SK-N-SH treated with all-trans-retinoic acid at 6 μM for 48 hours (cell line): Measurements from ENCODE around the gene MCTP2.

ENCODE experiments used
- ATAC-seq: fragments of 200-7000 bp; cut with Tn5 transposase; 3 replicates; pipeline ENCODE4 v1.9.1; 2020; ENCODE audit warnings: mild to moderate bottlenecking, moderate library complexity
- ARNTL ChIP-seq: fragments of 450-650 bp; formaldehyde crosslinking; IDR thresholded peaks from 2 replicates; pipeline ENCODE4 v1.5.0; 2020; ENCODE audit warnings: low read depth, mild to moderate bottlenecking, moderate library complexity, borderline replicate concordance
- BACH2 ChIP-seq: fragments of 250-450 bp; sonication (Bioruptor Pico); IDR thresholded peaks from 2 replicates; pipeline ENCODE4 v1.9.0; 2021; ENCODE audit warnings: mild to moderate bottlenecking, borderline replicate concordance
- CSDC2 ChIP-seq: fragments of 250-450 bp; sonication (Bioruptor Pico); IDR thresholded peaks from 2 replicates; pipeline ENCODE4 v1.5.0; 2020; ENCODE audit warnings: mild to moderate bottlenecking, moderate library complexity
- GLIS3 ChIP-seq: fragments of 250-450 bp; sonication (Bioruptor Pico); IDR thresholded peaks from 2 replicates; pipeline ENCODE4 v1.5.0; 2020; ENCODE audit warnings: mild to moderate bottlenecking, moderate library complexity
- ISL1 ChIP-seq: fragments of 250-450 bp; sonication (Bioruptor Pico); IDR thresholded peaks from 2 replicates; pipeline ENCODE4 v2.1.2; 2022; ENCODE audit warnings: mild to moderate bottlenecking, moderate library complexity
- OSR1 ChIP-seq: fragments of 250-450 bp; sonication (Bioruptor Pico); IDR thresholded peaks from 2 replicates; pipeline ENCODE4 v1.8.0; 2022; ENCODE audit warnings: moderate library complexity, mild to moderate bottlenecking, inconsistent platforms
- PPARA ChIP-seq: fragments of 250-450 bp; sonication (Bioruptor Pico); IDR thresholded peaks from 2 replicates; pipeline ENCODE4 v1.5.0; 2020; ENCODE audit warnings: mild to moderate bottlenecking, borderline replicate concordance
- SNAI2 ChIP-seq: fragments of 250-450 bp; sonication (Bioruptor Pico); IDR thresholded peaks from 2 replicates; pipeline ENCODE4 v1.5.0; 2020; ENCODE audit warnings: mild to moderate bottlenecking, moderate library complexity
- TCF4 ChIP-seq: fragments of 250-450 bp; sonication (Bioruptor Pico); IDR thresholded peaks from 2 replicates; pipeline ENCODE4 v1.8.0; 2021; ENCODE audit warnings: mild to moderate bottlenecking, moderate library complexity, borderline replicate concordance
- ZC3H10 ChIP-seq: fragments of 250-450 bp; sonication (Bioruptor Pico); IDR thresholded peaks from 2 replicates; pipeline ENCODE4 v1.5.1; 2021; ENCODE audit warnings: mild to moderate bottlenecking, moderate library complexity
- ZFP3 ChIP-seq: fragments of 250-450 bp; sonication (Bioruptor Pico); IDR thresholded peaks from 2 replicates; pipeline ENCODE4 v1.5.0; 2020; ENCODE audit warnings: mild to moderate bottlenecking, moderate library complexity
- ZFP30 ChIP-seq: fragments of 450-650 bp; formaldehyde crosslinking; IDR thresholded peaks from 2 replicates; pipeline ENCODE4 v1.5.0; 2022; ENCODE audit warnings: mild to moderate bottlenecking, moderate library complexity
- ZNF565 ChIP-seq: fragments of 450-650 bp; formaldehyde crosslinking; conservative IDR thresholded peaks from 2 replicates; pipeline ENCODE4 v1.5.0; 2020; ENCODE audit warnings: low read depth, mild to moderate bottlenecking, moderate library complexity
- ZNF70 ChIP-seq: fragments of 450-650 bp; formaldehyde crosslinking; IDR thresholded peaks from 2 replicates; pipeline ENCODE4 v1.5.0; 2020; ENCODE audit warnings: mild to moderate bottlenecking, moderate library complexity
- TF ChIP-seq, protein P1 (sequence below): fragments of 250-450 bp; sonication (Bioruptor Pico); IDR thresholded peaks from 2 replicates; pipeline ENCODE4 v1.8.0; 2020; ENCODE audit warnings: mild to moderate bottlenecking, moderate library complexity, borderline replicate concordance
- TF ChIP-seq, protein P2 (sequence below): fragments of 250-450 bp; sonication (Bioruptor Pico); IDR thresholded peaks from 2 replicates; pipeline ENCODE4 v1.5.0; 2020; ENCODE audit warnings: mild to moderate bottlenecking, moderate library complexity
- TF ChIP-seq, protein P3 (sequence below): fragments of 250-450 bp; sonication (Bioruptor Pico); IDR thresholded peaks from 2 replicates; pipeline ENCODE4 v1.5.1; 2020; ENCODE audit warnings: low read depth, mild to moderate bottlenecking, moderate library complexity
- TF ChIP-seq, protein P4 (sequence below): fragments of 250-450 bp; sonication (Bioruptor Pico); IDR thresholded peaks from 2 replicates; pipeline ENCODE4 v1.8.0; 2021; ENCODE audit warnings: low read depth, mild to moderate bottlenecking, moderate library complexity, borderline replicate concordance
- TF ChIP-seq, protein P5 (sequence below): fragments of 250-450 bp; sonication (Bioruptor Pico); IDR thresholded peaks from 2 replicates; pipeline ENCODE4 v1.5.1; 2021; ENCODE audit warnings: mild to moderate bottlenecking, moderate library complexity

Gene MCTP2

DNA sequence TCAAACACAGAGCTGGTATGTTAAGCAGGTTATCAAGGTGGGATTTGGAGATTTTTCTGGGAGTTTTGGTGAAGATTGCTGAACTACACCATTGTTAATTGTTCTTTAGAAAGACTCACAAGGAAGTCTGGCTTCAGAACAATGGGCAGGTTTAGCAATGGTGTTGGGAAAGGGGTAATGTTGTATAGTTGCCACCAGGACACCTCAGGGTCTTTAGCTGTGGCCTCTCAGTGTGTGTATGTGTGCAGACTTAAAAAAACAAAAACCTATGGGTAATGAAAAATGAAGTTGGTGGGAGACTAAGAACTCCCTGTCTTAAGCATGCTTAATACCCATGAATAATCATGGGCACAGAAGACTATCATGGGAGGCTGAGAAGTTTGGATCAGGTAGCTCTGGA lies 91.7 kb downstream of the MCTP2 start:
- ATAC-seq, result no peak

DNA sequence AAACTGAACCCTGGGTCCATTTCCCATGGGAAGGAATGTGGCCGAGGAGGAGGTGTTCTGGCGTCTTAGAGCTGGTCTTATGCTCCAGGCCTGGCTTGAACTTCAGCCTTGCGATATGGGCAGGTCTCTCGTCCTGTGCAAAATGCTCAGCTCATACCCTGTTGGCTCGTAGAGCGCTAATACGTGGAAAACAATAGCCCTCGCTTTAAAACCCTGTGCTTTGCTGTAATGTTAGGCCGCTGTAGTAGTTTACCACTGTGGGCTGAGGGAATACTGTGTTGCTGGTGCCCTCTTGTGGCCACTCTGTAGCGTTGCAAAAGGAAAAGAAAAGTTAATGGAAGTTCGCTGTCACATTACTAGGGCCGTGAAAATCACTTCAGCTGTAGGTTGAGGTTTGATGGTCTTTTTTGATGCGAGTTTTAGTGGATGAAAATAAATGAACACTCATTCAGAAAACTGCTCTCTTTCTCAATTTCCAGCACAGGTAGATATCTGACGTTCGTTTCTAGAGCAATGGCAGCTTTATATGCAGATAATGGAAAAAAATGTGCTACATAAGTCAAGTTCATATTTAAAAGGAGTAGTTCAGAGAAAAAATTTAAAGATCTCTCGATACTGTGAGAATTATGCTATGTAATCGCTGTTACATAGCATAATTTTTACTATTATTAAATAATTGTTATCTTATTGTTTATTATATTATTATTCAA lies 92.9 kb downstream of the MCTP2 start:
- no peak for TF ChIP-seq OSR1 (CRISPR knock-in tag)
- no peak for TF ChIP-seq TCF4 (CRISPR knock-in tag)
- TF ChIP-seq, protein P1, sequence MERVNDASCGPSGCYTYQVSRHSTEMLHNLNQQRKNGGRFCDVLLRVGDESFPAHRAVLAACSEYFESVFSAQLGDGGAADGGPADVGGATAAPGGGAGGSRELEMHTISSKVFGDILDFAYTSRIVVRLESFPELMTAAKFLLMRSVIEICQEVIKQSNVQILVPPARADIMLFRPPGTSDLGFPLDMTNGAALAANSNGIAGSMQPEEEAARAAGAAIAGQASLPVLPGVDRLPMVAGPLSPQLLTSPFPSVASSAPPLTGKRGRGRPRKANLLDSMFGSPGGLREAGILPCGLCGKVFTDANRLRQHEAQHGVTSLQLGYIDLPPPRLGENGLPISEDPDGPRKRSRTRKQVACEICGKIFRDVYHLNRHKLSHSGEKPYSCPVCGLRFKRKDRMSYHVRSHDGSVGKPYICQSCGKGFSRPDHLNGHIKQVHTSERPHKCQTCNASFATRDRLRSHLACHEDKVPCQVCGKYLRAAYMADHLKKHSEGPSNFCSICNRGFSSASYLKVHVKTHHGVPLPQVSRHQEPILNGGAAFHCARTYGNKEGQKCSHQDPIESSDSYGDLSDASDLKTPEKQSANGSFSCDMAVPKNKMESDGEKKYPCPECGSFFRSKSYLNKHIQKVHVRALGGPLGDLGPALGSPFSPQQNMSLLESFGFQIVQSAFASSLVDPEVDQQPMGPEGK (CRISPR knock-in tag), result no peak
- TF ChIP-seq, protein P2, sequence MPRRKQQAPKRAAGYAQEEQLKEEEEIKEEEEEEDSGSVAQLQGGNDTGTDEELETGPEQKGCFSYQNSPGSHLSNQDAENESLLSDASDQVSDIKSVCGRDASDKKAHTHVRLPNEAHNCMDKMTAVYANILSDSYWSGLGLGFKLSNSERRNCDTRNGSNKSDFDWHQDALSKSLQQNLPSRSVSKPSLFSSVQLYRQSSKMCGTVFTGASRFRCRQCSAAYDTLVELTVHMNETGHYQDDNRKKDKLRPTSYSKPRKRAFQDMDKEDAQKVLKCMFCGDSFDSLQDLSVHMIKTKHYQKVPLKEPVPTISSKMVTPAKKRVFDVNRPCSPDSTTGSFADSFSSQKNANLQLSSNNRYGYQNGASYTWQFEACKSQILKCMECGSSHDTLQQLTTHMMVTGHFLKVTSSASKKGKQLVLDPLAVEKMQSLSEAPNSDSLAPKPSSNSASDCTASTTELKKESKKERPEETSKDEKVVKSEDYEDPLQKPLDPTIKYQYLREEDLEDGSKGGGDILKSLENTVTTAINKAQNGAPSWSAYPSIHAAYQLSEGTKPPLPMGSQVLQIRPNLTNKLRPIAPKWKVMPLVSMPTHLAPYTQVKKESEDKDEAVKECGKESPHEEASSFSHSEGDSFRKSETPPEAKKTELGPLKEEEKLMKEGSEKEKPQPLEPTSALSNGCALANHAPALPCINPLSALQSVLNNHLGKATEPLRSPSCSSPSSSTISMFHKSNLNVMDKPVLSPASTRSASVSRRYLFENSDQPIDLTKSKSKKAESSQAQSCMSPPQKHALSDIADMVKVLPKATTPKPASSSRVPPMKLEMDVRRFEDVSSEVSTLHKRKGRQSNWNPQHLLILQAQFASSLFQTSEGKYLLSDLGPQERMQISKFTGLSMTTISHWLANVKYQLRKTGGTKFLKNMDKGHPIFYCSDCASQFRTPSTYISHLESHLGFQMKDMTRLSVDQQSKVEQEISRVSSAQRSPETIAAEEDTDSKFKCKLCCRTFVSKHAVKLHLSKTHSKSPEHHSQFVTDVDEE (CRISPR knock-in tag), result no peak; the same call in 1 of the 2 replicates
- TF ChIP-seq, protein P3, sequence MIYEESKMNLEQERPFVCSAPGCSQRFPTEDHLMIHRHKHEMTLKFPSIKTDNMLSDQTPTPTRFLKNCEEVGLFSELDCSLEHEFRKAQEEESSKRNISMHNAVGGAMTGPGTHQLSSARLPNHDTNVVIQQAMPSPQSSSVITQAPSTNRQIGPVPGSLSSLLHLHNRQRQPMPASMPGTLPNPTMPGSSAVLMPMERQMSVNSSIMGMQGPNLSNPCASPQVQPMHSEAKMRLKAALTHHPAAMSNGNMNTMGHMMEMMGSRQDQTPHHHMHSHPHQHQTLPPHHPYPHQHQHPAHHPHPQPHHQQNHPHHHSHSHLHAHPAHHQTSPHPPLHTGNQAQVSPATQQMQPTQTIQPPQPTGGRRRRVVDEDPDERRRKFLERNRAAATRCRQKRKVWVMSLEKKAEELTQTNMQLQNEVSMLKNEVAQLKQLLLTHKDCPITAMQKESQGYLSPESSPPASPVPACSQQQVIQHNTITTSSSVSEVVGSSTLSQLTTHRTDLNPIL (CRISPR knock-in tag), result no peak
- no peak for TF ChIP-seq SNAI2 (CRISPR knock-in tag)
- no peak for TF ChIP-seq BACH2 (CRISPR knock-in tag)
- no peak for TF ChIP-seq CSDC2 (CRISPR knock-in tag)
- TF ChIP-seq ZNF70 (CRISPR knock-in tag), result no peak
- TF ChIP-seq ZNF565 (CRISPR knock-in tag), result no peak
- no peak for TF ChIP-seq ZFP3 (CRISPR knock-in tag)
- peak; percentile 84 for ATAC-seq

More for the DNA sequence above, 91.7 kb downstream of the MCTP2 start:
- TF ChIP-seq ARNTL (CRISPR knock-in tag), result no peak
- TF ChIP-seq, protein P3 (CRISPR knock-in tag), result no peak
- TF ChIP-seq, protein P4, sequence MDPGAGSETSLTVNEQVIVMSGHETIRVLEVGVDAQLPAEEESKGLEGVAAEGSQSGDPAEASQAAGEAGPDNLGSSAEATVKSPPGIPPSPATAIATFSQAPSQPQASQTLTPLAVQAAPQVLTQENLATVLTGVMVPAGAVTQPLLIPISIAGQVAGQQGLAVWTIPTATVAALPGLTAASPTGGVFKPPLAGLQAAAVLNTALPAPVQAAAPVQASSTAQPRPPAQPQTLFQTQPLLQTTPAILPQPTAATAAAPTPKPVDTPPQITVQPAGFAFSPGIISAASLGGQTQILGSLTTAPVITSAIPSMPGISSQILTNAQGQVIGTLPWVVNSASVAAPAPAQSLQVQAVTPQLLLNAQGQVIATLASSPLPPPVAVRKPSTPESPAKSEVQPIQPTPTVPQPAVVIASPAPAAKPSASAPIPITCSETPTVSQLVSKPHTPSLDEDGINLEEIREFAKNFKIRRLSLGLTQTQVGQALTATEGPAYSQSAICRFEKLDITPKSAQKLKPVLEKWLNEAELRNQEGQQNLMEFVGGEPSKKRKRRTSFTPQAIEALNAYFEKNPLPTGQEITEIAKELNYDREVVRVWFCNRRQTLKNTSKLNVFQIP (CRISPR knock-in tag), result no peak
- TF ChIP-seq ZFP3 (CRISPR knock-in tag), result no peak
- TF ChIP-seq ZC3H10 (CRISPR knock-in tag), result no peak
- no peak for TF ChIP-seq PPARA
- no peak for TF ChIP-seq OSR1 (CRISPR knock-in tag)
- TF ChIP-seq SNAI2 (CRISPR knock-in tag), result no peak
- TF ChIP-seq CSDC2 (CRISPR knock-in tag), result no peak
- no peak for TF ChIP-seq ZFP30 (CRISPR knock-in tag)
- no peak for TF ChIP-seq ISL1 (CRISPR knock-in tag)
- no peak for TF ChIP-seq GLIS3 (CRISPR knock-in tag)
- TF ChIP-seq ZNF70 (CRISPR knock-in tag), result no peak
- TF ChIP-seq BACH2 (CRISPR knock-in tag), result no peak
- TF ChIP-seq, protein P5, sequence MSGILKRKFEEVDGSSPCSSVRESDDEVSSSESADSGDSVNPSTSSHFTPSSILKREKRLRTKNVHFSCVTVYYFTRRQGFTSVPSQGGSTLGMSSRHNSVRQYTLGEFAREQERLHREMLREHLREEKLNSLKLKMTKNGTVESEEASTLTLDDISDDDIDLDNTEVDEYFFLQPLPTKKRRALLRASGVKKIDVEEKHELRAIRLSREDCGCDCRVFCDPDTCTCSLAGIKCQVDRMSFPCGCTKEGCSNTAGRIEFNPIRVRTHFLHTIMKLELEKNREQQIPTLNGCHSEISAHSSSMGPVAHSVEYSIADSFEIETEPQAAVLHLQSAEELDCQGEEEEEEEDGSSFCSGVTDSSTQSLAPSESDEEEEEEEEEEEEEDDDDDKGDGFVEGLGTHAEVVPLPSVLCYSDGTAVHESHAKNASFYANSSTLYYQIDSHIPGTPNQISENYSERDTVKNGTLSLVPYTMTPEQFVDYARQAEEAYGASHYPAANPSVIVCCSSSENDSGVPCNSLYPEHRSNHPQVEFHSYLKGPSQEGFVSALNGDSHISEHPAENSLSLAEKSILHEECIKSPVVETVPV (CRISPR knock-in tag), result no peak
